Ascending aorta (tissue), 2 donors: Measurements from ENCODE around the gene ARPC1B. TPM values are rescaled to one million over a fixed set of nuclear protein-coding genes. Genes with fewer than 3 reads are reported as not detected.
"Not testable (repeated sequence)": the region's sequence is repeated elsewhere in the genome, so short reads cannot be mapped to it uniquely, and the experiment has no call there.

ENCODE experiments used
- DNase-seq, 2 donors: peaks; one replicate each; pipeline ENCODE4 v3.0.0-alpha.2; 2019; ENCODE audit warnings: low spot score in 2 of 2
- H3K27ac ChIP-seq, 2 donors: fragments of 200-600 bp; sonication (generic); one replicate each; pipeline ENCODE4 v1.5.1; 2016 to 2017; ENCODE audit warnings: mild to moderate bottlenecking in 1 of 2
- H3K27me3 ChIP-seq: fragments of 200-600 bp; sonication (generic); one replicate; pipeline ENCODE4 v1.5.1; 2017
- H3K36me3 ChIP-seq, 2 donors: fragments of 200-600 bp; sonication (generic); one replicate each; pipeline ENCODE4 v1.5.1; 2016
- H3K4me1 ChIP-seq, 2 donors: fragments of 200-600 bp; sonication (generic); one replicate each; pipeline ENCODE4 v1.5.1; 2016 to 2017; ENCODE audit warnings: mild to moderate bottlenecking in 1 of 2
- H3K4me3 ChIP-seq, 2 donors: fragments of 200-600 bp; sonication (generic); one replicate each; pipeline ENCODE4 v1.5.1; 2016 to 2017; ENCODE audit warnings: mild to moderate bottlenecking in 1 of 2
- H3K9me3 ChIP-seq, 2 donors: fragments of 200-600 bp; sonication (generic); one replicate each; pipeline ENCODE4 v1.5.1; 2016
- CTCF ChIP-seq, 3 experiments: fragments of 200-600 bp in 2 of 3; fragments of 450-650 bp in 1 of 3; sonication (generic) in 2 of 3; IDR thresholded peaks; one replicate each; pipeline ENCODE4 v1.5.1; 2016 to 2019; ENCODE audit warnings: antibody characterized with exemption in 3 of 3, mild to moderate bottlenecking in 1 of 3, moderate library complexity in 1 of 3
- intact Hi-C: fragments of 100-400 bp; cut with DNase I; formaldehyde crosslinking; loops from one replicate; pipeline ENCODE4 v1.15.1; 2023
- total RNA-seq: library from RNA; depleted of rRNA; stranded (reverse); fragments of >200 nt; gene quantifications from one replicate; pipeline ENCODE4 v1.1.0, GENCODE V29; 2016

The ARPC1B gene
- total RNA-seq, 1 donor from 2014 or later, result 360 TPM

GRCh38 chr7:99428972-99429566 lies 54.5 kb downstream of the ARPC1B start:
- no peak for TF ChIP-seq CTCF (IDR thresholded peaks at IDR 0.05)
- DNase-seq, result no peak
- peaks cover 34 to 68% of the 10 kb centered on the region in 2 donors for H3K36me3 ChIP-seq
- H3K27ac ChIP-seq, result no peak overlapping the region
- no peak overlapping the region for H3K4me3 ChIP-seq
- no peaks in the 10 kb centered on the region for H3K27me3 ChIP-seq
- H3K9me3 ChIP-seq, result no peaks in the 10 kb centered on the region
- no peaks in the 10 kb centered on the region for H3K4me1 ChIP-seq
- intact Hi-C loops, result no loop called here

GRCh38 chr7:99429756-99430155 lies 55.2 kb downstream of the ARPC1B start:
- Histone ChIP-seq H3K27ac (no peak overlapping the region), H3K4me1 (no peaks in the 10 kb centered on the region), H3K4me3 (no peak overlapping the region), H3K9me3 (no peaks in the 10 kb centered on the region), H3K36me3 (peaks cover 31 to 66% of the 10 kb centered on the region in 2 donors), H3K27me3 (no peaks in the 10 kb centered on the region)
- DNase-seq, result no peak
- no peak for TF ChIP-seq CTCF (IDR thresholded peaks at IDR 0.05)
- intact Hi-C loops, result no loop called here

GRCh38 chr7:99431756-99432540 lies 57.4 kb downstream of the ARPC1B start:
- H3K36me3 ChIP-seq, result peaks cover 27 to 61% of the 10 kb centered on the region in 2 donors
- DNase-seq, H3K4me3 ChIP-seq, H3K4me1 ChIP-seq, H3K27ac ChIP-seq, H3K27me3 ChIP-seq, H3K9me3 ChIP-seq, intact Hi-C loops: not testable (repeated sequence)

- DNase-seq, result no peak
- Histone ChIP-seq H3K4me1 (peaks cover 0 to 4% of the 10 kb centered on the region in 2 donors), H3K27ac (no peak overlapping the region), H3K27me3 (no peaks in the 10 kb centered on the region), H3K4me3 (no peak overlapping the region), H3K36me3 (peaks cover 27 to 61% of the 10 kb centered on the region in 2 donors), H3K9me3 (no peaks in the 10 kb centered on the region)
- TF ChIP-seq CTCF (IDR thresholded peaks at IDR 0.05), result no peak
- intact Hi-C loops, result no loop called here
Measured at GRCh38 chr7:99433158-99433557, 58.6 kb downstream of the ARPC1B start.

- intact Hi-C loops, result loop anchor here (2.0 kb wide), 2 partner anchors 29 kb away; partner anchors contain the start of genes ATP5MF, BUD31 and PDAP1
- H3K36me3 ChIP-seq, result peaks cover 8 to 17% of the 10 kb centered on the region in 2 donors
- no peak for DNase-seq
- H3K27me3 ChIP-seq, result no peaks in the 10 kb centered on the region
- H3K4me3 ChIP-seq, result peak overlapping the region; percentile 80 to 91
- H3K9me3 ChIP-seq, result no peaks in the 10 kb centered on the region
- peaks cover 5 to 22% of the 10 kb centered on the region in 2 donors for H3K4me1 ChIP-seq
- no peak for TF ChIP-seq CTCF (IDR thresholded peaks at IDR 0.05)
- peak overlapping the region; percentile 85 to 87 for H3K27ac ChIP-seq
Measured at GRCh38 chr7:99437946-99438572, 63.5 kb downstream of the ARPC1B start.
